CD4-positive, alpha-beta T cell treated with Interferon gamma for 1 hour (primary cell): ENCODE measurements around the gene KRTAP1-3.
"Not testable (repeated sequence)": the region's sequence is repeated elsewhere in the genome, so short reads cannot be mapped to it uniquely, and the experiment has no call there.

Experiments used
- DNase-seq: peaks from one replicate; pipeline ENCODE4 v3.0.0-alpha.2; 2020

The KRTAP1-3 gene

DNA sequence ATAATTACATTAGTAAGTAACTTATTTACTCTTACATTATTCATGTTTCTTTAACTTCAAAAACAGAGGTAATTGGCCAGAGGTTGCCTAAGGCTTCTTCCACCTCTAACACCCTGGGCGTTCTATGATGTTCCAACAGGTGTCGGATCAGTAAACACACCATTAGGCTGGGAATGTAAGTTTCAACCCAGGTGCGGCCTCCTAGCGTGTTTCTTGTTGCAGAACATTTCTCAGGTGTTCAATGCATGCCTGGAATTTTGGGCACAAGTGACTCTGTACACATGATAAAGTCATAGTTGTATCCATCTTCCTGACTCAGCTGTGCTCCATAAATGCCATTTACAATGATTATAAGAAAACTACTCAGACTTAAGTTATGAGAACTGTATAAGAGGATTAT, 19.4 kb upstream of the KRTAP1-3 start:
- no peak for DNase-seq

DNA sequence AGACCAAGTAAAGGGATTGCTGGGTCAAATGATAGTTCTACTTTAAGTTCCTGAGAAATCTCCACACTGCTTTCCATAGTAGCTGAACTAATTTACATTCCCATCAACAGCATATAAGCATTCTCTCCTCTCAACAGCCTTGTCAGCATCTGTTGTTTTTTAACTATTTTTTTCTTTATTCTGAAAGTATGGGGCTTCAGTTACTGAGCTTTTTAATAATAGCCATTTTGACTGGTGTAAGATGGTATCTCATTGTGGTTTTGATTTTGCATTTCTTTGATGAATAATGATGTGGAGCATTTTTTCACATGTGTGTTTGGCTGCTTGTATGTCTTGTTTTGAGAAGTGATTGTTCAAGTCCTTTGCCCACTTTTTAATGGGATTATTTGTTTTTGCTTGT, 17.9 kb upstream of the KRTAP1-3 start:
- DNase-seq: no peak

DNA sequence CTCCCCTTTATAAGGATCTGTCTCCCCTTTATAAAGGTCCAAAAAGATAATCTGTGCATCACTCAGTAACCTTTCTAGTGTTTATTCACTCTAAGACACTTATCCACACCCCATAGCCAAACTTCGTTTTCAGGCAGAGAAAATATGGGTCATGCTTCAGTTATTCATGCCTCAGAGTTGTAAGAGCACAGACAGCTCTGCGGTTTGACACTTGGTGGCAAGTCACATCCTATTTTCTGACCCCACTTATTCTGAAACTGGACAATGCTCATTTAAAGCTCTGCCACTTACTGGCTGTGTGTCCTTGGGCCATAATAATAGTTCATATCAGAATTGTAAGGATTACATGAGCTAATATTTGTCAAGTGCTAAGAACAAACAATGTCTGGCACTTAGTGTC, 14.4 kb upstream of the KRTAP1-3 start:
- no peak for DNase-seq

- no peak for DNase-seq
Measured at GRCh38 chr17:41048441-41048840, 13.8 kb upstream of the KRTAP1-3 start.

GRCh38 chr17:41046735-41047465, 12.2 kb upstream of the KRTAP1-3 start, which contains the start of gene KRTAP2-1:
Gene KRTAP2-1 (minus strand): TSS chr17:41047316. CDS start chr17:41047267, 49 bp downstream.
- DNase-seq: not testable (repeated sequence)

DNA sequence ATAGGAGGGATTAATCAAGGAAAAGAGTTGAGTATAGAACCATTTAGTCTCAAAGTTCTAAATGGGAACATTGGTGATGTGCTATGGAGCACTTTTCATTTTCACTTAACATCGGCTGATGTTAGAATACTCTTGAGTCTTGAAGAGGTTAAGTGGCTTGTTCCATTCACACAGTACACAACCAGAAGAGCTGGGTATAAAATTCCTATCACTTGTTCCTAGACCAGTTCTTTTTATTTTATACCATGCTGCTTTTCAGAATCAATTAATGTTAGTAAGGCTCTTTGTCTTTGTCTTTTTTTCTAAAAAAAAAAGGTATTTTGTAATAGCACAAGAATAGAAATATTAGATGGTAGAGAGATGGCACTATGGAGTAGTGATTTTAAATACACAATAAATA, 8.3 kb upstream of the KRTAP1-3 start:
- DNase-seq: no peak

- DNase-seq: not testable (repeated sequence)
Measured at GRCh38 chr17:41040783-41041571, 6.3 kb upstream of the KRTAP1-3 start, which contains the start of gene KRTAP1-1. Gene KRTAP1-1 (minus strand): TSS chr17:41041450. CDS start chr17:41041397, 53 bp downstream.

DNA sequence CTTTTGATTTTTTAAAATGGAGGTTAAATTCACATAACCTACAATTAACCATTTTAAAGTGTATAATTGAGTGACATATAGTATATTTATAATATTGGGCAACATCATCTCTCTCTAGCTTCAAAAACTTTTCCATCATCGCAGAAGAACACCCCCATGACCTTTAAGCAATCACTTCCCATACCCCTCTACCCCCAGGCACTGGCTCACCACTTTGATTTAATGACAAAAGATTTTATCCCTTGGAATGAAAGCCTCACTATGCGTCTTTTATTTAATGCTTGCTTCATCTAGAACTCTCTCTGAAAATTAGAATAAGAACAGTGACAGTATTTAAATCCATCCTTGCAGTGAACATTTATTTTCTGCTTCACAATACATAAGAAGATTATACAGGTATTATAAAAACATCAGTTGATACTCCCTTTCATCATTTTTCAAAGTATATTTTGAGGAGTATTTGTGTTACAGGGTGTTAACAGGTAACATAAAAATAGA, 3.2 kb upstream of the KRTAP1-3 start:
- DNase-seq: no peak

- DNase-seq: no peak
Measured at GRCh38 chr17:41029633-41030245, 4.9 kb downstream of the KRTAP1-3 start, which contains the start of gene KRTAP1-4. Gene KRTAP1-4 (minus strand): TSS chr17:41030195. CDS start chr17:41030078, 117 bp downstream.

GRCh38 chr17:41026715-41027471, 7.8 kb downstream of the KRTAP1-3 start, which contains the start of gene KRTAP1-5:
Gene KRTAP1-5 (minus strand): TSS chr17:41027208. CDS start chr17:41027155, 53 bp downstream.
- DNase-seq: no peak

GRCh38 chr17:41024697-41025096, 10.0 kb downstream of the KRTAP1-3 start:
- DNase-seq: no peak

GRCh38 chr17:41020336-41020735, 14.3 kb downstream of the KRTAP1-3 start:
- no peak for DNase-seq

DNA sequence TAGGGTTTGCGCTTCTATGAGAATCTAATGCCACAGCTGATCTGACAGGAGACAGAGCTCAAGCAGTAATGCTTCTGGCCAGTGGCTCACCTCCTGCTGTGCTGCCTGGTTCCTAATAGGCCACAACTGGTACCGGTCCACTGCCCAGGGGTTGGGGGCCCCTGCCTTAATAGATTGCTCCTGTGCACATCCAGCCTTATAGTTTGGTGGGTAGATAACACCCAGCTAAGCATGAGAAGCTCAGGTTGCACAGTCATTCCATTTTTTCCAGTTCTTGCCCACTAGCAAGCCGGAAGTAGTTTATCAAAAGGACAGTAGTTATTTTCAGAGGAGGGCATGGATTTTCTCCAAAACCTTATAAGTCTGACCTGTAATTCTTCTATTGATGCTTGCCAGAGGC, 15.3 kb downstream of the KRTAP1-3 start:
- no peak for DNase-seq

DNA sequence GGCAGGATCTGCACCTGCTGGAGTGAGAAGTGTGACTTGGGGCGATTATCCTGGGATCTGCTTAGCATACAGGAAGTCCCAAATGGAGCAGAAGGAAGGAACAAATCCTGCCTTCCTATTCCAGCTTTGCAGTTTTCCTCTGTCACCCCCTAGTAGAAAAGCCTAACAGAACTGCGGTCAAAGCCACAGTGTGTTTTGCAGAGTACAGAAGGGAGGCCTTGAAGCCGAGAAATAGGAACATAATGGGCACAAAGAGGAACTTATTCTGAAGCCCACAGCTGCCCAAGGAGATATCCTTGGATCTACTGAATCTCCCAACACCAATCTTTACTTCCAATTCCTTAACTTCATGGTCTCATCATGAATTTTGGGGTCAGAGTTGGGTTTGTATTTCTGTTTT, 16.1 kb downstream of the KRTAP1-3 start:
- DNase-seq: no peak

DNA sequence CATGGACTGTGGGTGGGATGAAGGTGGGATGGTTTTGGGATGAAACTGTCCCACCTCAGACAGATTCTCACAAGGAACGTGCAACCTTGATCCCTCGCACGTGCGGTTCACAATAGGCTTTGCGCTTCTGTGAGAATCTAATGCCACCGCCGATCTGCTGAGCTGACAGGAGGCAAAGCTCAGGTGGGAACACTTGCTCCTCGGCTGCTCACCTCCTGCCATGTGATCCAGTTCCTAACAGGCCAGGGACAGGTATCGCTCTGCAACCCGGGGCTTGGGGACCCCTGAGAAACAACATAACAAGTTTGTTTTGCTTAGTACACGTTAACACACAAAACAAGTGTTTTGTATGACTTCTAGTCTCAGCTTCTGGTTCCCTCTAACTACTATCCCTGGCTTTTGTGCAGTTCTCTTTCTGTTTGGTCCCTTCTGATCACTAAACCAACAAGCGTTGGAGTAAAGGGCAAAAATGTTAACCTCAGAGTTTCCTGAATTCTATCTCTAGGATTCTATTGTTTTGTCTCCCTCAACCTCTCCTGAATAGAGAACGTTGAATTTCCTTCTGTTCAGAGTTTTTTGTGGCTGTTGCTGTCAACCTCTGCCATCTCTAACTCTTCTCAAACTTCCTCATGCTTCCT, 18.0 kb downstream of the KRTAP1-3 start:
- DNase-seq: no peak

GRCh38 chr17:41015454-41015853, 19.2 kb downstream of the KRTAP1-3 start:
- no peak for DNase-seq

DNA sequence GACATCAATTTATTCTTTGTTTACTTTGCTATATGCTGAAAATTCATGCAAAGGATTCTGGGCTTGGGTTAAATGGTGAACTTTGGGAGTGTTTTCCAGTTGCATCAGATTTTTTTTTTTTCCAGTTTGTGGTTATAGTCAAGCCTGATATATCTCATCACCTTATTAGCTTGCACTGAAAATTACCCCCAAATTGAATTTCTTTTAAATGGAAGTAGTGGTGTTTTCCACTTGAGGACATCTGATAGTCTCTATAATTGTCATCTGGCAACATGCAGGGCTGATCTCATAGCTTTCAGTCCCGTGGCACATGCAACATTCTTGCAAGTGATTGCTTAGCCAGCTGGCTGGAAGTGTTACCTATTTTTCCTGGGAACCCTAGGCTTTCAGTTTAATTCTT, 21.1 kb downstream of the KRTAP1-3 start:
- no peak for DNase-seq

- no peak for DNase-seq
Measured at GRCh38 chr17:41013181-41013580, 21.5 kb downstream of the KRTAP1-3 start.

GRCh38 chr17:41012326-41013120, 22.2 kb downstream of the KRTAP1-3 start:
- no peak for DNase-seq

DNA sequence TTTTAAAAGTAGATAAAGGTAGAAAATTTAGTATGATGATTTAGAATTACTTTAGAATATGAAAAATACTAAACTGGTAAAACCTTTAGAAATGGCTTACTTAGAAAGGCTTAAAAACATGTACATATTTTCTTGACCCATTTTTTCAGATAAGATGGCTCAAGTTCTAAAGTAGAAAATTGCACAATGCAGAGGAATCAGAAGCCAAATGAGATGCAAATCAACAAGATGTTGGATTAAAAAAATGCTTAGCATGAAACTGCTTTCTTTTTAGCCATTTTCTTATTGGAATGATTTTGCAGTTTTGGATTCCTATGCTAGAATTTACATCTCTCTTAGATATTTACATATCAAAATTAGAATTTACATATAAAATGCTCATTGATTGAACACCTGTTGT, 24.2 kb downstream of the KRTAP1-3 start:
- no peak for DNase-seq

- no peak for DNase-seq
Measured at GRCh38 chr17:41009936-41010335, 24.7 kb downstream of the KRTAP1-3 start.
